HepG2 (cell line): ENCODE results near the gene TGFA. TPM values are rescaled to one million over a fixed set of nuclear protein-coding genes. Genes with fewer than 3 reads are reported as not detected.

ENCODE experiments used
- CBFB ChIP-seq: sonication (generic); formaldehyde crosslinking; IDR thresholded peaks from 2 replicates; pipeline ENCODE4 v1.4.0; 2020; ENCODE audit warnings: missing genetic modification reagents
- CEBPB ChIP-seq: IDR thresholded peaks from 2 replicates; pipeline ENCODE4 v1.6.1; 2011; ENCODE audit warnings: low read depth, low read length, improper control_type of control experiment, borderline replicate concordance
- CENPBD1 ChIP-seq: sonication (generic); formaldehyde crosslinking; IDR thresholded peaks from 2 replicates; pipeline ENCODE4 v1.8.0; 2022; ENCODE audit warnings: missing genetic modification reagents, low read depth, mild to moderate bottlenecking, borderline replicate concordance
- HMGA1 ChIP-seq: sonication (generic); formaldehyde crosslinking; conservative IDR thresholded peaks from 2 replicates; pipeline ENCODE4 v1.4.0; 2020; ENCODE audit warnings: missing genetic modification reagents
- KMT2B ChIP-seq: IDR thresholded peaks from 2 replicates; pipeline ENCODE4 v1.6.1; 2016; ENCODE audit warnings: missing genetic modification reagents, missing compliant biosample characterization
- PRPF4 ChIP-seq: fragments of 200-400 bp; formaldehyde crosslinking; IDR thresholded peaks from 2 replicates; pipeline ENCODE4 v1.6.1; 2016; ENCODE audit warnings: low read length, low read depth; ENCODE audit not compliant: poor library complexity, severe bottlenecking
- RAD21 ChIP-seq: fragments of 450-650 bp; formaldehyde crosslinking; IDR thresholded peaks from 2 replicates; pipeline ENCODE4 v1.5.0; 2020; ENCODE audit warnings: mild to moderate bottlenecking
- RFXAP ChIP-seq: sonication (generic); formaldehyde crosslinking; IDR thresholded peaks from 2 replicates; pipeline ENCODE4 v1.4.0; 2020; ENCODE audit warnings: missing genetic modification reagents, borderline replicate concordance
- SMAD3 ChIP-seq: sonication (generic); formaldehyde crosslinking; IDR thresholded peaks from 2 replicates; pipeline ENCODE4 v1.4.0; 2020; ENCODE audit warnings: missing genetic modification reagents
- TEAD2 ChIP-seq: sonication (generic); formaldehyde crosslinking; IDR thresholded peaks from 2 replicates; pipeline ENCODE4 v1.9.0; 2021; ENCODE audit warnings: missing genetic modification reagents
- TOPORS ChIP-seq: sonication (generic); formaldehyde crosslinking; IDR thresholded peaks from 2 replicates; pipeline ENCODE4 v1.8.0; 2023; ENCODE audit warnings: mild to moderate bottlenecking, missing genetic modification reagents
- ZBTB42 ChIP-seq: sonication (generic); formaldehyde crosslinking; IDR thresholded peaks from 2 replicates; pipeline ENCODE4 v1.5.0; 2020; ENCODE audit warnings: mild to moderate bottlenecking, missing genetic modification reagents
- ZBTB7B ChIP-seq: sonication (generic); formaldehyde crosslinking; IDR thresholded peaks from 2 replicates; pipeline ENCODE4 v1.4.0; 2020; ENCODE audit warnings: missing genetic modification reagents
- ZIK1 ChIP-seq: sonication (generic); formaldehyde crosslinking; IDR thresholded peaks from 2 replicates; pipeline ENCODE4 v1.5.0; 2020; ENCODE audit warnings: mild to moderate bottlenecking, low read depth, missing genetic modification reagents, borderline replicate concordance
- ZNF550 ChIP-seq: sonication (generic); formaldehyde crosslinking; IDR thresholded peaks from 2 replicates; pipeline ENCODE4 v1.4.0; 2020; ENCODE audit warnings: mild to moderate bottlenecking, missing genetic modification reagents, borderline replicate concordance
- ZNF556 ChIP-seq: sonication (generic); formaldehyde crosslinking; IDR thresholded peaks from 2 replicates; pipeline ENCODE4 v1.4.0; 2020; ENCODE audit warnings: mild to moderate bottlenecking, missing genetic modification reagents, borderline replicate concordance
- ZNF766 ChIP-seq: sonication (generic); formaldehyde crosslinking; IDR thresholded peaks from 2 replicates; pipeline ENCODE4 v1.5.0; 2020; ENCODE audit warnings: missing genetic modification reagents, borderline replicate concordance
- ZNF83 ChIP-seq: sonication (generic); formaldehyde crosslinking; IDR thresholded peaks from 2 replicates; pipeline ENCODE4 v1.4.0; 2020; ENCODE audit warnings: missing genetic modification reagents, mild to moderate bottlenecking, borderline replicate concordance
- polyA plus RNA-seq, 8 experiments: library from polyadenylated mRNA; depleted of rRNA in 3 of 8; stranded (reverse) in 7 of 8; unstranded in 1 of 8; fragments of >200 nt; fragmentation: Illumina TruSeq in 4 of 8; extraction: Trizol in 4 of 8; gene quantifications; 2 replicates each; pipeline versions ENCODE4 v1.2.1 to v1.2.3, GENCODE V29; 2011 to 2016; ENCODE audit warnings: low read depth in 4 of 8, missing spikeins in 1 of 8, mixed read lengths in 1 of 8; ENCODE audit not compliant: insufficient read depth in 1 of 8
- total RNA-seq, 5 experiments: library from RNA; depleted of rRNA; stranded (reverse); fragments of >200 nt; fragmentation: Illumina TruSeq; extraction: Trizol; gene quantifications; 2 replicates each; pipeline ENCODE4 v1.2.3, GENCODE V29; 2016; ENCODE audit warnings: low read depth in 1 of 5
- TF ChIP-seq, protein P1 (sequence below): IDR thresholded peaks from 2 replicates; pipeline ENCODE4 v1.6.1; 2016; ENCODE audit warnings: missing genetic modification reagents, missing compliant biosample characterization
- TF ChIP-seq, protein P2 (sequence below): IDR thresholded peaks from 2 replicates; pipeline ENCODE4 v1.6.1; 2016; ENCODE audit warnings: missing compliant biosample characterization, missing genetic modification reagents, borderline replicate concordance
- TF ChIP-seq, protein P3 (sequence below): sonication (generic); formaldehyde crosslinking; IDR thresholded peaks from 2 replicates; pipeline ENCODE4 v1.5.1; 2020; ENCODE audit warnings: missing genetic modification reagents, mild to moderate bottlenecking, borderline replicate concordance
- TF ChIP-seq, protein P4 (sequence below): sonication (generic); formaldehyde crosslinking; IDR thresholded peaks from 2 replicates; pipeline ENCODE4 v1.8.0; 2022; ENCODE audit warnings: mild to moderate bottlenecking, missing genetic modification reagents

TGFA gene
- total and polyA plus RNA-seq, 2 of the 13 experiments (the other 11 are each of a cell fraction or from before 2014, with no cell fraction given): 7.8 to 15.3 TPM

- TF ChIP-seq RAD21: peak; percentile 96
- TF ChIP-seq, protein P1, sequence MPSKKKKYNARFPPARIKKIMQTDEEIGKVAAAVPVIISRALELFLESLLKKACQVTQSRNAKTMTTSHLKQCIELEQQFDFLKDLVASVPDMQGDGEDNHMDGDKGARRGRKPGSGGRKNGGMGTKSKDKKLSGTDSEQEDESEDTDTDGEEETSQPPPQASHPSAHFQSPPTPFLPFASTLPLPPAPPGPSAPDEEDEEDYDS (CRISPR knock-in tag): peak; percentile 39; the same call in 1 of the 2 replicates
- no peak; the same call in 1 of the 2 replicates for TF ChIP-seq SMAD3
- TF ChIP-seq ZIK1 (CRISPR knock-in tag): no peak
- TF ChIP-seq PRPF4: no peak
- TF ChIP-seq ZBTB7B (CRISPR knock-in tag): no peak; the same call in 1 of the 2 replicates
- no peak for TF ChIP-seq ZNF766 (CRISPR knock-in tag)
- TF ChIP-seq, protein P2, sequence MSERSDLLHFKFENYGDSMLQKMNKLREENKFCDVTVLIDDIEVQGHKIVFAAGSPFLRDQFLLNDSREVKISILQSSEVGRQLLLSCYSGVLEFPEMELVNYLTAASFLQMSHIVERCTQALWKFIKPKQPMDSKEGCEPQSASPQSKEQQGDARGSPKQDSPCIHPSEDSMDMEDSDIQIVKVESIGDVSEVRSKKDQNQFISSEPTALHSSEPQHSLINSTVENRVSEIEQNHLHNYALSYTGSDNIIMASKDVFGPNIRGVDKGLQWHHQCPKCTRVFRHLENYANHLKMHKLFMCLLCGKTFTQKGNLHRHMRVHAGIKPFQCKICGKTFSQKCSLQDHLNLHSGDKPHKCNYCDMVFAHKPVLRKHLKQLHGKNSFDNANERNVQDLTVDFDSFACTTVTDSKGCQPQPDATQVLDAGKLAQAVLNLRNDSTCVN (CRISPR knock-in tag): peak; percentile 43; the same call in 1 of the 2 replicates
- TF ChIP-seq ZBTB42 (CRISPR knock-in tag): peak; percentile 74; the same call in 1 of the 2 replicates
- TF ChIP-seq, protein P3, sequence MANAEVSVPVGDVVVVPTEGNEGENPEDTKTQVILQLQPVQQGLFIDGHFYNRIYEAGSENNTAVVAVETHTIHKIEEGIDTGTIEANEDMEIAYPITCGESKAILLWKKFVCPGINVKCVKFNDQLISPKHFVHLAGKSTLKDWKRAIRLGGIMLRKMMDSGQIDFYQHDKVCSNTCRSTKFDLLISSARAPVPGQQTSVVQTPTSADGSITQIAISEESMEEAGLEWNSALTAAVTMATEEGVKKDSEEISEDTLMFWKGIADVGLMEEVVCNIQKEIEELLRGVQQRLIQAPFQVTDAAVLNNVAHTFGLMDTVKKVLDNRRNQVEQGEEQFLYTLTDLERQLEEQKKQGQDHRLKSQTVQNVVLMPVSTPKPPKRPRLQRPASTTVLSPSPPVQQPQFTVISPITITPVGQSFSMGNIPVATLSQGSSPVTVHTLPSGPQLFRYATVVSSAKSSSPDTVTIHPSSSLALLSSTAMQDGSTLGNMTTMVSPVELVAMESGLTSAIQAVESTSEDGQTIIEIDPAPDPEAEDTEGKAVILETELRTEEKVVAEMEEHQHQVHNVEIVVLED (CRISPR knock-in tag): peak; percentile 72
- TF ChIP-seq CBFB (CRISPR knock-in tag): no peak; the same call in 1 of the 2 replicates
- no peak for TF ChIP-seq CENPBD1 (CRISPR knock-in tag)
- no peak for TF ChIP-seq ZNF83 (CRISPR knock-in tag)
- TF ChIP-seq RFXAP (CRISPR knock-in tag): no peak; the same call in 1 of the 2 replicates
- peak; percentile 34 for TF ChIP-seq KMT2B
- TF ChIP-seq, protein P4, sequence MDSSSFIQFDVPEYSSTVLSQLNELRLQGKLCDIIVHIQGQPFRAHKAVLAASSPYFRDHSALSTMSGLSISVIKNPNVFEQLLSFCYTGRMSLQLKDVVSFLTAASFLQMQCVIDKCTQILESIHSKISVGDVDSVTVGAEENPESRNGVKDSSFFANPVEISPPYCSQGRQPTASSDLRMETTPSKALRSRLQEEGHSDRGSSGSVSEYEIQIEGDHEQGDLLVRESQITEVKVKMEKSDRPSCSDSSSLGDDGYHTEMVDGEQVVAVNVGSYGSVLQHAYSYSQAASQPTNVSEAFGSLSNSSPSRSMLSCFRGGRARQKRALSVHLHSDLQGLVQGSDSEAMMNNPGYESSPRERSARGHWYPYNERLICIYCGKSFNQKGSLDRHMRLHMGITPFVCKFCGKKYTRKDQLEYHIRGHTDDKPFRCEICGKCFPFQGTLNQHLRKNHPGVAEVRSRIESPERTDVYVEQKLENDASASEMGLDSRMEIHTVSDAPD: peak; percentile 19; the same call in 1 of the 2 replicates
- no peak for TF ChIP-seq HMGA1
- TF ChIP-seq TOPORS: no peak; the same call in 1 of the 2 replicates
- peak; percentile 70 for TF ChIP-seq ZNF556
- no peak for TF ChIP-seq ZNF550
- TF ChIP-seq CEBPB: no peak
- TF ChIP-seq TEAD2 (CRISPR knock-in tag): no peak
Observed at GRCh38 chr2:70553584-70554337, at the start of gene TGFA (continued).
